Skeletal muscle satellite cell (primary cell): Measurements from ENCODE around the gene MIPEP.
A peak's percentile ranks its signal among the peaks of the same experiment; 100 is the strongest.

ENCODE experiments used
- H3K27me3 ChIP-seq: 2 replicates; pipeline ENCODE4 v1.7.0; 2013; ENCODE audit warnings: low read length; ENCODE audit not compliant: control insufficient read depth, insufficient read depth
- H3K36me3 ChIP-seq: 2 replicates; pipeline ENCODE4 v1.7.0; 2013; ENCODE audit warnings: mild to moderate bottlenecking, control low read depth, low read length; ENCODE audit not compliant: insufficient read depth
- H3K4me1 ChIP-seq: 2 replicates; pipeline ENCODE4 v1.7.0; 2013; ENCODE audit warnings: low read length; ENCODE audit not compliant: control insufficient read depth, insufficient read depth
- H3K4me2 ChIP-seq: 2 replicates; pipeline ENCODE4 v1.7.0; 2013; ENCODE audit warnings: mild to moderate bottlenecking, low read length
- H3K4me3 ChIP-seq: 2 replicates; pipeline ENCODE4 v1.7.0; 2013; ENCODE audit warnings: low read length
- H3K9ac ChIP-seq: 2 replicates; pipeline ENCODE4 v1.7.0; 2013; ENCODE audit warnings: mild to moderate bottlenecking, low read depth, low read length, moderate library complexity
- H3K9me3 ChIP-seq: replicated peaks from 2 replicates; pipeline ENCODE4 v1.7.0; 2013; ENCODE audit warnings: mild to moderate bottlenecking, control low read depth, low read length

Gene MIPEP

GRCh38 chr13:23804166-23804565 is 85.0 kb downstream of the MIPEP start:
- no peaks in the 10 kb centered on the region for H3K9me3 ChIP-seq

GRCh38 chr13:23801141-23801540 is 88.1 kb downstream of the MIPEP start:
- Histone ChIP-seq H3K4me1 (peaks cover 23% of the 10 kb centered on the region), H3K4me3 (no peak overlapping the region), H3K36me3 (no peaks in the 10 kb centered on the region), H3K27me3 (no peaks in the 10 kb centered on the region), H3K9me3 (no peaks in the 10 kb centered on the region), H3K4me2 (no peak overlapping the region), H3K9ac (no peak overlapping the region)

More at GRCh38 chr13:23804166-23804565, 85.0 kb downstream of the MIPEP start:
- Histone ChIP-seq H3K4me3 (no peak overlapping the region), H3K4me1 (peaks cover 27% of the 10 kb centered on the region), H3K27me3 (no peaks in the 10 kb centered on the region), H3K4me2 (no peak overlapping the region), H3K9ac (no peak overlapping the region), H3K36me3 (no peaks in the 10 kb centered on the region)

- Histone ChIP-seq H3K9me3 (no peaks in the 10 kb centered on the region), H3K4me2 (no peak overlapping the region), H3K36me3 (no peaks in the 10 kb centered on the region), H3K9ac (peak overlapping the region; percentile 63), H3K4me1 (peaks cover 35% of the 10 kb centered on the region), H3K27me3 (no peaks in the 10 kb centered on the region), H3K4me3 (no peak overlapping the region)
These were observed 89.3 kb downstream of the MIPEP start for GRCh38 chr13:23799945-23800344.

- Histone ChIP-seq H3K36me3 (no peaks in the 10 kb centered on the region), H3K4me2 (no peak overlapping the region), H3K4me1 (peaks cover 58% of the 10 kb centered on the region), H3K9ac (no peak overlapping the region), H3K27me3 (no peaks in the 10 kb centered on the region), H3K4me3 (no peak overlapping the region), H3K9me3 (no peaks in the 10 kb centered on the region)
These were observed 91.8 kb downstream of the MIPEP start for GRCh38 chr13:23797276-23797903.

GRCh38 chr13:23796551-23796950 is 92.6 kb downstream of the MIPEP start:
- H3K4me2 ChIP-seq = no peak overlapping the region
- H3K4me1 ChIP-seq = peaks cover 65% of the 10 kb centered on the region
- no peak overlapping the region for H3K4me3 ChIP-seq
- no peak overlapping the region for H3K9ac ChIP-seq
- no peaks in the 10 kb centered on the region for H3K36me3 ChIP-seq
- H3K27me3 ChIP-seq = no peaks in the 10 kb centered on the region
- H3K9me3 ChIP-seq = no peaks in the 10 kb centered on the region

- peak overlapping the region; percentile 75 for H3K4me2 ChIP-seq
- peak overlapping the region; percentile 43 for H3K4me3 ChIP-seq
- no peaks in the 10 kb centered on the region for H3K9me3 ChIP-seq
- H3K4me1 ChIP-seq = peaks cover 73% of the 10 kb centered on the region
- peak overlapping the region; percentile 81 for H3K9ac ChIP-seq
- no peaks in the 10 kb centered on the region for H3K36me3 ChIP-seq
- H3K27me3 ChIP-seq = no peaks in the 10 kb centered on the region
These were observed 94.7 kb downstream of the MIPEP start for GRCh38 chr13:23794267-23795161.

- Histone ChIP-seq H3K4me1 (peaks cover 72% of the 10 kb centered on the region), H3K36me3 (no peaks in the 10 kb centered on the region), H3K9ac (peak overlapping the region; percentile 81), H3K4me2 (peak overlapping the region; percentile 75), H3K9me3 (no peaks in the 10 kb centered on the region), H3K4me3 (no peak overlapping the region), H3K27me3 (no peaks in the 10 kb centered on the region)
These were observed 95.5 kb downstream of the MIPEP start for GRCh38 chr13:23793711-23794110.

- Histone ChIP-seq H3K36me3 (no peaks in the 10 kb centered on the region), H3K4me2 (no peak overlapping the region), H3K4me3 (no peak overlapping the region), H3K9ac (no peak overlapping the region), H3K4me1 (peaks cover 72% of the 10 kb centered on the region), H3K27me3 (no peaks in the 10 kb centered on the region), H3K9me3 (no peaks in the 10 kb centered on the region)
These were observed 96.5 kb downstream of the MIPEP start for GRCh38 chr13:23792680-23793079.

GRCh38 chr13:23790577-23791170 is 98.5 kb downstream of the MIPEP start:
- no peaks in the 10 kb centered on the region for H3K9me3 ChIP-seq
- peaks cover 56% of the 10 kb centered on the region for H3K4me1 ChIP-seq
- H3K27me3 ChIP-seq = no peaks in the 10 kb centered on the region
- H3K36me3 ChIP-seq = no peaks in the 10 kb centered on the region
- peak overlapping the region; percentile 44 for H3K4me2 ChIP-seq
- peak overlapping the region; percentile 65 for H3K9ac ChIP-seq
- no peak overlapping the region for H3K4me3 ChIP-seq

GRCh38 chr13:23789576-23790346 is 99.4 kb downstream of the MIPEP start:
- Histone ChIP-seq H3K9me3 (no peaks in the 10 kb centered on the region), H3K4me1 (peaks cover 47% of the 10 kb centered on the region), H3K9ac (peak overlapping the region; percentile 63), H3K27me3 (no peaks in the 10 kb centered on the region), H3K4me2 (peak overlapping the region; percentile 14), H3K36me3 (no peaks in the 10 kb centered on the region), H3K4me3 (no peak overlapping the region)

GRCh38 chr13:23788459-23788858 is 100.7 kb downstream of the MIPEP start:
- Histone ChIP-seq H3K4me3 (no peak overlapping the region), H3K9ac (no peak overlapping the region), H3K4me1 (peaks cover 37% of the 10 kb centered on the region), H3K4me2 (no peak overlapping the region), H3K27me3 (no peaks in the 10 kb centered on the region), H3K9me3 (no peaks in the 10 kb centered on the region), H3K36me3 (no peaks in the 10 kb centered on the region)
